Mononuclear cell (primary cell): ENCODE data around the gene RUNX3. TPM values are rescaled to one million over a fixed set of nuclear protein-coding genes. Genes with fewer than 3 reads are reported as not detected.

Experiments used
- H3K27me3 ChIP-seq: 2 replicates; pipeline ENCODE4 v1.6.0; 2011; ENCODE audit warnings: low read length, control low read depth; ENCODE audit not compliant: insufficient read depth
- H3K4me1 ChIP-seq: 2 replicates; pipeline ENCODE4 v1.5.1; 2011; ENCODE audit warnings: mild to moderate bottlenecking, low read length, control low read depth; ENCODE audit not compliant: insufficient read depth
- H3K4me3 ChIP-seq: 2 replicates; pipeline ENCODE4 v1.5.1; 2011; ENCODE audit warnings: mild to moderate bottlenecking, low read length, moderate library complexity
- H3K9me3 ChIP-seq: 2 replicates; pipeline ENCODE4 v1.5.1; 2011; ENCODE audit warnings: low read depth, mild to moderate bottlenecking, control low read depth, low read length
- total RNA-seq: library from RNA; depleted of rRNA; stranded (reverse); fragments of >200 nt; gene quantifications from one replicate; pipeline ENCODE4 v1.2.3, GENCODE V29; 2012

RUNX3 gene
- total RNA-seq, 1 donor: 76.4 TPM

DNA sequence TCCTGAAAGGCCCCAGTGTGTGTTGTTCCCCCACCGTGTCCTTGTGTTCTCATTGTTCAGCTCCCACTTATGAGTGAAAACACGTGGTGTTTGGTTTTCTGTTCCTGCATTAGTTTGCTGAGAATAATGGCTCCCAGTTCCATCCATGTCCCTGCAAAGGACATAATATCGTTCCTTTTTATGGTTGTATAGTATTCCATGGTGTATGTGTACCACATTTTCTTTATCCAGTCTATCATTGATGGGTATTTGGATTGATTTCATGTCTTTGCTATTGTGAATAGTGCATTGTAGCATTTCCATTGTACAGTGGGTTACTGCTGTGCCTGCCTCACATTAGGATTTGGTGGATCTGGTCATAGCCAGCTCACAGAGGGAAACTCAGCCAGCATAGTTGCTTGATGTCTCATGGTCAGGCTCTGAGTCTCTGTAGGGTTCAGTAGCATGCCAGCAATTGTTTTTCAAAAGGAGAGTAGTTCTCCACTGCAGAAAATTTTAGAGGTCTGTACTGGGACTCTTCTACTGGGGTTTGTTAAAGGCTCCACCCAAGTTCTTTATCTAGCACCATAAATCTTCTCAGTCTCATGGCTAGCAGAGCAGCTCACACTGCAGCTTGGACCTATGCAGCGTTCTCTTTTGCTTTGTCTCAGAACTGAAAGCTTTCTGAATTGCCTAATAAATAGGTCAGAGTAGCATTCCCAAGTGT is 41.0 kb downstream of the RUNX3 start:
- H3K4me3 ChIP-seq: no peak overlapping the region
- no peaks in the 10 kb centered on the region for H3K4me1 ChIP-seq
- H3K27me3 ChIP-seq: no peaks in the 10 kb centered on the region
- no peaks in the 10 kb centered on the region for H3K9me3 ChIP-seq

- Histone ChIP-seq H3K4me1 (no peaks in the 10 kb centered on the region), H3K4me3 (no peak overlapping the region), H3K27me3 (no peaks in the 10 kb centered on the region), H3K9me3 (no peaks in the 10 kb centered on the region)
Measured at GRCh38 chr1:24888061-24888970, 41.8 kb downstream of the RUNX3 start.

DNA sequence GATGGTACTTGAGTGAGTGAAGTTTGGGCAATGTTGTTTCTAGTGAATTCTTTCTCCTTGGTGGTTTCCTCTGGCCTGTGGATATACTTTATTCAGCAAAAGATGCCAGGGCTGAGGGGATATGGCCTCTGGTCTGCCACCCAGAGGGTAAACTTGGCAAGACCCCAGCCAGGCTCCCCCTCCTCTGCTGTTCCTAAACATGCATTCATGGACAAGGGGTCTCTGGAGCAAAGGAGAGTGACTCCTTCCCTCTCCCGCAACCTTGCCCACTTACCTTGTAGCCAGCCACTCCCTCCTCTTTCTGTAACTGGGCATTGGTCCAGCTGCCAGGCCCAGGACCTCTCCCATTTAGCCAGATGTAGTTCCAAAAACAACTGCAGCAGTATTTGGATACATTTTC is 43.8 kb downstream of the RUNX3 start:
- H3K4me3 ChIP-seq: no peak overlapping the region
- H3K27me3 ChIP-seq: no peaks in the 10 kb centered on the region
- no peaks in the 10 kb centered on the region for H3K4me1 ChIP-seq

GRCh38 chr1:24884751-24885150 is 45.3 kb downstream of the RUNX3 start:
- H3K4me3 ChIP-seq: no peak overlapping the region
- H3K4me1 ChIP-seq: no peaks in the 10 kb centered on the region
- no peaks in the 10 kb centered on the region for H3K27me3 ChIP-seq
- no peaks in the 10 kb centered on the region for H3K9me3 ChIP-seq

More for the DNA sequence above, 43.8 kb downstream of the RUNX3 start:
- no peaks in the 10 kb centered on the region for H3K9me3 ChIP-seq

DNA sequence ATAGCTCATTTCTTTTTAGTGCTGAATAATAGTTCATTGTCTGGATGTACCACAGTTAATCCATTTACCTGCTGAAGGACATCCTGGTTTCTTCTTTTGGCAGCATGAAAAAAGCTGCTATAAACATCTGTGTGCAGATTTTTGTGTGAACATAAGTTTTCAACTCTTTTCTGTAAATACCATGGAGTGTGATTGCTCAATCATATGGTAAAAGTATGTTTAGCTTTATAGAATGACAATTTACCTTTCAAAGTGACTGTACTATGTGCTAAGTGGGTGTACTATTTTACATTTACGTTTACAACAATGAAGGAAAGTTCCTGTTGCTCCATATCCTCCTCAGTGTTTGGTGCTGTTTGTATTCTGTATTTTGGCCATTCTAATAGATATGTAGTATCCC is 49.0 kb downstream of the RUNX3 start:
- H3K4me1 ChIP-seq: no peaks in the 10 kb centered on the region
- no peaks in the 10 kb centered on the region for H3K27me3 ChIP-seq
- no peaks in the 10 kb centered on the region for H3K9me3 ChIP-seq
- no peak overlapping the region for H3K4me3 ChIP-seq

GRCh38 chr1:24878775-24879742 is 51.0 kb downstream of the RUNX3 start:
- Histone ChIP-seq H3K4me1 (no peaks in the 10 kb centered on the region), H3K4me3 (no peak overlapping the region), H3K9me3 (no peaks in the 10 kb centered on the region), H3K27me3 (no peaks in the 10 kb centered on the region)

DNA sequence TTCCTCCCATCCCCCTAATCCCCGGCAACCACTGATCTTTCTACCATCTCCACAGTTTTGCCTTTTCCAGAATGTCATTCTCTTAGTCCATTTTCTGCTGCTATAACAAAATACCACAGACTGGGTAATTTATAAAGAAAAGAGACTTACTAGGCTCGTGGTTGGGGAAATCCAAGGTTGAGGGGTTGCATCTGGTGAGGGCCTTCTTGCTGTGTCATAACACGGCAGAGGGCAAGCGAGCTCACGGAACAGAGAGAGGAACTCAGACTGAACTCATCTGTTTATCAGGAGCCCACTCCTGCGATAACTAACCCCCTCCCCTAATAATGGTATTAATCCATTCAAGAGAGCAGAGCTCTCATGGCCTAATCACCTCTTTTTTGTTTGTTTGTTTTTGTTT is 52.0 kb downstream of the RUNX3 start:
- no peak overlapping the region for H3K4me3 ChIP-seq
- H3K4me1 ChIP-seq: peaks cover under 1% of the 10 kb centered on the region
- H3K9me3 ChIP-seq: no peaks in the 10 kb centered on the region
- H3K27me3 ChIP-seq: no peaks in the 10 kb centered on the region

DNA sequence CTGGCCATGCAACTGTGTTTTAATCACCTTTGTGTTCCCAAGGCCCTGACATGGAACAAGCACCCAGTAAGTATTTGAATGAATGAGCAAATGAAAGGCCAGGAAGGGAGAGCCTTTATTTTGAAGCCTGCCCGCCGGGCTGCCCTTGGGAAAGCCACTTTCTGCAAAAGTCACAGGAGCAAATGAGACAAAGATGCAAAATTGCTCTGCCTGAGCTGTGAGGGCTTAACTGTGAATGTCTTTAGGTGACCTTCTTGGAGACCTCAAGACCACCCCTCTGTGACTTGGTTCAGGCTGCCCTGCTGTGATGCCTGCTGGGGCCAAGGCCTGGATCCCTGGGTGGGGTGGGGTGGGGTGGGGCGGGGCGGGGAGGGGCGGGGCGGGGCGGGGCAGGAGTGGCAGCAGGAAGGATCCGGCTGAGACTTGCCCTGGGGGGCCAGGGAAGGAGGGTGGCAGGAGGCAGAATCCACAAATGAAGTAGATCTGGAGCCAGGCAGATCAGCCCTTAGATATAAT is 54.0 kb downstream of the RUNX3 start:
- Histone ChIP-seq H3K4me1 (peaks cover 20% of the 10 kb centered on the region), H3K9me3 (no peaks in the 10 kb centered on the region), H3K27me3 (no peaks in the 10 kb centered on the region), H3K4me3 (no peak overlapping the region)

DNA sequence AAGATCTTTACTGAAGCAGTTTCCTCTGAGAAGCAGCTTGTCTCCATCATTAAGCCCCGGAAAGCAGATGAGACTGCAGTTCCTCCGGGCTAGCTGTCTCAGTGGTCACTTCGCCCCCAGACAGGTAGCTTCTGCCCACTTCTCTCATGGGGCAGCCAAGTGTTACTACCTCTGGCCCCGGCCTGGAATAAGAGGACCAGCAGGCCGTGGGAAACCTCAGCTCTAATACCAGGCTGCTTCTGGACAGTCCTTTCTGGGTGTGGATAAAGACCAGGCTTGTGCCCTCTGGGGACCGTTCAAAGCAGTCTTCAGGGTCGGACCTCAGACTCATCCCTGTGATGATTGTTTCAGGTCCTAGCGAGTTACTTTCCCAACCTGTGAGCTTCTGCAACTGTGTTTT is 54.8 kb downstream of the RUNX3 start:
- Histone ChIP-seq H3K4me1 (peaks cover 28% of the 10 kb centered on the region), H3K4me3 (no peak overlapping the region), H3K9me3 (no peaks in the 10 kb centered on the region), H3K27me3 (no peaks in the 10 kb centered on the region)

GRCh38 chr1:24874611-24875234 is 55.4 kb downstream of the RUNX3 start:
- Histone ChIP-seq H3K4me1 (peaks cover 32% of the 10 kb centered on the region), H3K27me3 (no peaks in the 10 kb centered on the region), H3K4me3 (no peak overlapping the region), H3K9me3 (no peaks in the 10 kb centered on the region)

DNA sequence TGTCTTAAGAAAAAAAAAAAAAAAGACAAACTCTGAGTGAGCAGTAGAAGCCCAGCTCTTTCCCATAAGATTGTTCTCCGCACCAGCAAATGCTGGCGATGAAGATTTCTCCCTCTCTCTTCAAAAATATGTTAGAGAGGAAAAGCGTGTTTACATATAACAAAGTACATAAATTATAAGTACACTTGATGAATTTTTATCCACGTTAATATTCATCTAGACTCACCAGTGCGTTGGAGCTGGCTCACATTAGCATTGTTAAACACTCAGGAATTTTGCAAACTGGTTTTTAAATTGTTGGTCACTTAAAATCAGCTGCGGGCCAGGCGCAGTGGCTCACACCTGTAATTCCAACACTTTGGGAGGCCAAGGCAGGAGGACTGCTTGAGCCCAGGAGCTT is 56.0 kb downstream of the RUNX3 start:
- H3K27me3 ChIP-seq: no peaks in the 10 kb centered on the region
- H3K4me3 ChIP-seq: no peak overlapping the region
- no peaks in the 10 kb centered on the region for H3K9me3 ChIP-seq
- H3K4me1 ChIP-seq: peaks cover 32% of the 10 kb centered on the region

DNA sequence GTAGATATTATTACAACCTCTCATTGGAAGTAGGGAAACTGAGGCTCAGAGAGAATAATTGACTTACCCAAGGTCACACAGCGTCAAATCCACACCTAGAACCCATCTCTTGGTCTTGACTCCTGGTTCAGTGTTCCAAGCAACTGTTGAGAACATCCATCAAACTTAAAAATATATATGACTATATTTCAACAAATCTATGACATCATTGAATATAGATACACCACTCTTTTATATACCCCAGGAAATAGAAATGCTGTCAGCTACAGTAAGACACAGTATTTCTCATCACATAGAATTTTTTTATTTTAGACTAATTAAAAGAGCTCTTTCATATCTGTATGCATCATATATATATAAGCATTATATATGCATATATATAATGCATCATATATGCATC is 56.9 kb downstream of the RUNX3 start:
- Histone ChIP-seq H3K9me3 (no peaks in the 10 kb centered on the region), H3K27me3 (no peaks in the 10 kb centered on the region), H3K4me1 (peaks cover 32% of the 10 kb centered on the region), H3K4me3 (no peak overlapping the region)

- Histone ChIP-seq H3K9me3 (no peaks in the 10 kb centered on the region), H3K4me3 (no peak overlapping the region), H3K4me1 (peaks cover 32% of the 10 kb centered on the region), H3K27me3 (no peaks in the 10 kb centered on the region)
Measured at GRCh38 chr1:24872061-24872850, 57.8 kb downstream of the RUNX3 start.
